SK-N-SH (cell line): ENCODE data around the gene GBX2. TPM values are rescaled to one million over a fixed set of nuclear protein-coding genes. Genes with fewer than 3 reads are reported as not detected.

Experiments used
- CTCF ChIA-PET: fragments of 300-600, 350-600 bp; formaldehyde crosslinking; extraction: SDS; loops from one replicate; lab custom pipeline; 2021; lab: Yijun Ruan, JAX
- POLR2A ChIA-PET: fragments of 350-600 bp; sonication (Branson Sonifier 250); formaldehyde crosslinking; extraction: SDS; loops from one replicate; lab custom pipeline; 2020; ENCODE audit warnings: antibody characterized with exemption, inconsistent platforms; lab: Yijun Ruan, JAX
- DNase-seq: peaks from one replicate; pipeline ENCODE4 v3.0.0; 2012
- H2AFZ ChIP-seq: fragments of 200-600 bp; sonication (generic); 2 replicates; pipeline ENCODE4 v1.8.1; 2016; ENCODE audit warnings: antibody characterized with exemption, mild to moderate bottlenecking, low read depth
- H3F3A ChIP-seq: fragments of 200-600 bp; sonication (generic); replicated peaks from 2 replicates; pipeline ENCODE3; 2016; ENCODE audit warnings: antibody characterized with exemption, mild to moderate bottlenecking; ENCODE audit not compliant: insufficient read depth
- H3K27ac ChIP-seq, 2 experiments: fragments of 200-500 bp in 1 of 2; fragments of 200-600 bp in 1 of 2; sonication (Bioruptor generic) in 1 of 2; sonication (generic), shearing (Covaris generic) in 1 of 2; 2 replicates each; pipeline versions ENCODE4 v1.5.1 to v1.6.1; 2014 to 2016; ENCODE audit warnings: low read depth in 2 of 2, inconsistent platforms in 1 of 2, low read length in 1 of 2, mild to moderate bottlenecking in 1 of 2, mixed read lengths in 1 of 2
- H3K27me3 ChIP-seq: fragments of 200-600 bp; sonication (generic), shearing (Covaris generic); 2 replicates; pipeline ENCODE4 v1.6.1; 2016; ENCODE audit warnings: mixed run types; ENCODE audit not compliant: insufficient read depth
- H3K36me3 ChIP-seq, 2 experiments: fragments of 200-500 bp in 1 of 2; fragments of 200-600 bp in 1 of 2; sonication (Bioruptor generic) in 1 of 2; sonication (generic) in 1 of 2; replicated peaks in 1 of 2; 2 replicates each; pipeline versions ENCODE3 to v1.5.1; 2014 to 2016; ENCODE audit warnings: low read length in 1 of 2, mild to moderate bottlenecking in 1 of 2; ENCODE audit not compliant: insufficient read depth in 2 of 2, control insufficient read depth in 1 of 2
- H3K4me1 ChIP-seq, 2 experiments: fragments of 200-500 bp in 1 of 2; fragments of 200-600 bp in 1 of 2; sonication (Bioruptor generic) in 1 of 2; sonication (generic), shearing (Covaris generic) in 1 of 2; 2 replicates each; pipeline versions ENCODE4 v1.5.1 to v1.6.1; 2014 to 2016; ENCODE audit warnings: low read depth in 1 of 2, low read length in 1 of 2, mixed run types in 1 of 2; ENCODE audit not compliant: insufficient read depth in 2 of 2, control insufficient read depth in 1 of 2
- H3K4me2 ChIP-seq: fragments of 200-600 bp; sonication (generic), shearing (Covaris generic); 2 replicates; pipeline ENCODE4 v1.6.1; 2017; ENCODE audit warnings: mixed run types
- H3K4me3 ChIP-seq, 2 experiments: fragments of 200-500 bp in 1 of 2; fragments of 200-600 bp in 1 of 2; sonication (Bioruptor generic) in 1 of 2; sonication (generic), shearing (Covaris generic) in 1 of 2; 2 replicates each; pipeline versions ENCODE4 v1.5.1 to v1.8.1; 2014 to 2016; ENCODE audit warnings: low read depth in 2 of 2, inconsistent platforms in 1 of 2, low read length in 1 of 2, mild to moderate bottlenecking in 1 of 2, mixed read lengths in 1 of 2, moderate library complexity in 1 of 2
- H3K79me2 ChIP-seq: fragments of 200-600 bp; sonication (generic); 2 replicates; pipeline ENCODE4 v1.8.1; 2017; ENCODE audit warnings: mild to moderate bottlenecking; ENCODE audit not compliant: insufficient read depth
- H3K9ac ChIP-seq: fragments of 200-600 bp; sonication (generic); 2 replicates; pipeline ENCODE4 v1.6.1; 2017; ENCODE audit warnings: mixed run types
- H3K9me2 ChIP-seq: fragments of 200-600 bp; sonication (generic); 2 replicates; pipeline ENCODE4 v1.6.1; 2017; ENCODE audit warnings: mixed run types
- H3K9me3 ChIP-seq: fragments of 200-600 bp; sonication (generic); 2 replicates; pipeline ENCODE4 v1.6.1; 2017; ENCODE audit warnings: mixed run types, mild to moderate bottlenecking, moderate library complexity
- H4K20me1 ChIP-seq: fragments of 200-600 bp; sonication (generic); 2 replicates; pipeline ENCODE4 v1.6.1; 2017; ENCODE audit warnings: mild to moderate bottlenecking, mixed run types; ENCODE audit not compliant: insufficient read depth
- ELF1 ChIP-seq: IDR thresholded peaks from 2 replicates; pipeline ENCODE4 v1.4.0; 2012
- EP300 ChIP-seq, 2 experiments: IDR thresholded peaks; 2 replicates each; pipeline versions ENCODE4 v1.4.0 to v1.6.1; 2012; ENCODE audit warnings: borderline replicate concordance in 1 of 2, low read depth in 1 of 2, low read length in 1 of 2
- FOXJ3 ChIP-seq: sonication (generic); formaldehyde crosslinking; IDR thresholded peaks from 2 replicates; pipeline ENCODE4 v1.5.1; 2020; ENCODE audit warnings: mild to moderate bottlenecking, missing genetic modification reagents
- FOXM1 ChIP-seq: IDR thresholded peaks from 2 replicates; pipeline ENCODE4 v1.4.0; 2012; ENCODE audit warnings: low read depth, mild to moderate bottlenecking
- GATA2 ChIP-seq: sonication (generic); formaldehyde crosslinking; IDR thresholded peaks from 2 replicates; pipeline ENCODE4 v1.5.0; 2020; ENCODE audit warnings: mild to moderate bottlenecking, missing genetic modification reagents
- NFIC ChIP-seq: IDR thresholded peaks from 2 replicates; pipeline ENCODE4 v1.4.0; 2012; ENCODE audit warnings: borderline replicate concordance
- NRF1 ChIP-seq: IDR thresholded peaks from 2 replicates; pipeline ENCODE4 v1.6.1; 2012; ENCODE audit warnings: low read depth, mild to moderate bottlenecking, low read length
- POLR2AphosphoS5 ChIP-seq: IDR thresholded peaks from 2 replicates; pipeline ENCODE4 v1.6.1; 2012; ENCODE audit warnings: low read depth, low read length
- RFX5 ChIP-seq: IDR thresholded peaks from 2 replicates; pipeline ENCODE4 v1.6.1; 2012; ENCODE audit warnings: mild to moderate bottlenecking, improper control_type of control experiment, low read length
- RXRA ChIP-seq: IDR thresholded peaks from 2 replicates; pipeline ENCODE4 v1.4.0; 2012; ENCODE audit warnings: low read depth, mild to moderate bottlenecking, borderline replicate concordance
- SIN3A ChIP-seq: IDR thresholded peaks from 2 replicates; pipeline ENCODE4 v1.6.1; 2012; ENCODE audit warnings: low read depth, mild to moderate bottlenecking, low read length, moderate library complexity, borderline replicate concordance
- TAF1 ChIP-seq: IDR thresholded peaks from 2 replicates; pipeline ENCODE4 v1.6.1; 2012; ENCODE audit warnings: low read depth, mild to moderate bottlenecking, low read length, moderate library complexity, borderline replicate concordance
- WGBS: methylation state at CpG from one replicate; pipeline ENCODE4 v1.1.6; 2017; ENCODE audit warnings: low lambda C conversion rate; 5-methylcytosine and 5-hydroxymethylcytosine counted together
- polyA plus RNA-seq, 3 experiments: library from polyadenylated mRNA; depleted of rRNA; stranded (reverse); fragments of >200 nt; gene quantifications; 2 replicates each; pipeline ENCODE4 v1.2.3, GENCODE V29; 2012
- TF ChIP-seq, protein P1 (sequence below): fragments of 150-350 bp; IDR thresholded peaks from 2 replicates; pipeline ENCODE4 v1.6.1; 2016; ENCODE audit warnings: mild to moderate bottlenecking, low read depth, low read length
- TF ChIP-seq, protein P2 (sequence below): IDR thresholded peaks from 2 replicates; pipeline ENCODE4 v1.4.0; 2012; ENCODE audit warnings: low read depth, borderline replicate concordance
- TF ChIP-seq, protein P3 (sequence below): fragments of 150-350 bp; IDR thresholded peaks from 2 replicates; pipeline ENCODE4 v1.6.1; 2017; ENCODE audit warnings: antibody characterized with exemption, low read length, low read depth, borderline replicate concordance
- TF ChIP-seq, protein P4 (sequence below): fragments of 200-600 bp; sonication (generic); IDR thresholded peaks from 2 replicates; pipeline ENCODE4 v1.6.1; 2017; ENCODE audit warnings: antibody characterized with exemption, mild to moderate bottlenecking, moderate library complexity

Gene GBX2
- polyA plus RNA-seq, 1 of the 3 experiments (the other 2 are of a cell fraction) = 0.16 TPM

DNA sequence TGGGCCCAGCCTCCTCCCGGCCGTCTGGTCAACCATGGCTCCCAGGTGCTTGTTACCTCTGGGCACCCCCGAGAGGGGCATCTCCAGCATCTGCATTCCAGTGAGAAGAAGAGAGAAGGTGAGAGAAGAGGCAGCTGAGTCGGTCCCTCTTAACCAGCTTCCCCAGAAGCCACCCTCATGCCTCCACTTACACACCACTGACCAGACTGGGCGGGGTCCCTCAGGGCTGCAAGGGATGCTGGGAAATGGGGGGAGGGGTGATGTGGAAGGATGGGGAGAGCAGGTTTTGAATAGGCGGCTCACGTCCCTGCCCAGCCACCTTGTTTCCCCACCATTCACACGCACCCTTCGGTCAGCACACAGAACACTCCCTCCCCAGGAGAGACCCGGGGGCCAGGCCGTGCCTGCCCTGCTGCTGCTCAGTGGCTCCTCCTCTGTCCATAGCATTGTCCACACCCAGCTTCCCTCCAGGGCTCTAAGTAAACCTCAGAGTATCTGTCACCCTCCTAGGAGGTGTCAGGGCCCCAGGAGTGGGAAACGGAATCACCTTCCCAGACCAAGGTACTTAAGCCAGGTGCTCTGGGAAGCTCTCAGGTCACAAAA is 34.7 kb downstream of the GBX2 start:
- Histone ChIP-seq H3K4me2 (no peak overlapping the region), H3K9ac (no peak overlapping the region), H3K36me3 (no peaks in the 10 kb centered on the region), H2AFZ (no peak overlapping the region), H3K4me1 (no peaks in the 10 kb centered on the region; a peak in 1 of 4 replicates), H3K27ac (no peak overlapping the region), H3K9me2 (no peaks in the 10 kb centered on the region), H3K9me3 (no peaks in the 10 kb centered on the region), H3F3A (no peaks in the 10 kb centered on the region), H3K27me3 (no peaks in the 10 kb centered on the region), H3K4me3 (no peak overlapping the region), H3K79me2 (no peaks in the 10 kb centered on the region), H4K20me1 (no peaks in the 10 kb centered on the region)
- no peak for DNase-seq
- ChIA-PET CTCF (interaction anchor here (1.2 kb wide), 1 partner anchor 9 kb away, joined by 3 read pairs; no protein-coding TSS in a partner anchor), POLR2A (no interaction called here)
- 93% methylated on average over 10 of the region's 12 CpGs for WGBS
- TF ChIP-seq SIN3A (no peak), GATA2 (CRISPR knock-in tag) (no peak), TAF1 (no peak), EP300 (IDR thresholded peaks at IDR 0.05; ENCODE audit: borderline replicate concordance in 1 of 2, low read depth in 1 of 2, low read length in 1 of 2) (no peak), POLR2AphosphoS5 (no peak), FOXM1 (no peak)
- TF ChIP-seq, protein P1, sequence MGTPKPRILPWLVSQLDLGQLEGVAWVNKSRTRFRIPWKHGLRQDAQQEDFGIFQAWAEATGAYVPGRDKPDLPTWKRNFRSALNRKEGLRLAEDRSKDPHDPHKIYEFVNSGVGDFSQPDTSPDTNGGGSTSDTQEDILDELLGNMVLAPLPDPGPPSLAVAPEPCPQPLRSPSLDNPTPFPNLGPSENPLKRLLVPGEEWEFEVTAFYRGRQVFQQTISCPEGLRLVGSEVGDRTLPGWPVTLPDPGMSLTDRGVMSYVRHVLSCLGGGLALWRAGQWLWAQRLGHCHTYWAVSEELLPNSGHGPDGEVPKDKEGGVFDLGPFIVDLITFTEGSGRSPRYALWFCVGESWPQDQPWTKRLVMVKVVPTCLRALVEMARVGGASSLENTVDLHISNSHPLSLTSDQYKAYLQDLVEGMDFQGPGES = no peak

DNA sequence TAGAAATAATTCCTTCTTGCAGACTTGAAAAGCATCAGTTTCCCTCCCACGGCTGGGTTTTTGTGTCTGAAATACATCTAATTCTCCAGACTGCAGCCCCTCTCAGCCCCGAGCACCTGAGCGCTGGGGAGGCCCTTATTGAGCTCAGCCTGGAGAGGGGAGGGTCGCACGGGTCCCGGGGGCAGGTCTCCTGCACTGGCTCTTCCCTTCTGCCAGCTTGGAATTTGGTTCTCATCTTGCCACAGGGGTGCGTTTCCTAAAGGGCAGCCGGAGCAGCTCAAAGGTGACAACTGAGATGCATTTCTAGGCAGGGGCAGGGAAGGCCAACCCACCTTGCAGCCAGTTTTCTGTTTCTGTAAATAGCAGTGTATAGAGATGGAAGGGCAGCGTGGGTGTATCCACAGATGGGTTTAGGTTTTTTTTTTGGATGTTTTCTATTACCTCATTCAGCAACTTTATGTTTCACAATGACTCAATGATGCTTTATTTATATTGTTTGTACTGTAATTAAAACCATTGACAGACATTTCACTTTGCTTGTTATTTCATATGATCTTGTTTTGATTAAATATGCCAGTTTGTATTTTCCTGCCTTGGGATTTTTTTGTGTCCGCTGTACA is 37.0 kb downstream of the GBX2 start:
- no peaks in the 10 kb centered on the region for H3K9me3 ChIP-seq
- H3K9ac ChIP-seq = no peak overlapping the region
- TF ChIP-seq ELF1 (no peak), FOXJ3 (CRISPR knock-in tag) (no peak), SIN3A (no peak), NFIC (no peak), NRF1 (no peak), RFX5 (no peak), RXRA (no peak)
- TF ChIP-seq, protein P2, sequence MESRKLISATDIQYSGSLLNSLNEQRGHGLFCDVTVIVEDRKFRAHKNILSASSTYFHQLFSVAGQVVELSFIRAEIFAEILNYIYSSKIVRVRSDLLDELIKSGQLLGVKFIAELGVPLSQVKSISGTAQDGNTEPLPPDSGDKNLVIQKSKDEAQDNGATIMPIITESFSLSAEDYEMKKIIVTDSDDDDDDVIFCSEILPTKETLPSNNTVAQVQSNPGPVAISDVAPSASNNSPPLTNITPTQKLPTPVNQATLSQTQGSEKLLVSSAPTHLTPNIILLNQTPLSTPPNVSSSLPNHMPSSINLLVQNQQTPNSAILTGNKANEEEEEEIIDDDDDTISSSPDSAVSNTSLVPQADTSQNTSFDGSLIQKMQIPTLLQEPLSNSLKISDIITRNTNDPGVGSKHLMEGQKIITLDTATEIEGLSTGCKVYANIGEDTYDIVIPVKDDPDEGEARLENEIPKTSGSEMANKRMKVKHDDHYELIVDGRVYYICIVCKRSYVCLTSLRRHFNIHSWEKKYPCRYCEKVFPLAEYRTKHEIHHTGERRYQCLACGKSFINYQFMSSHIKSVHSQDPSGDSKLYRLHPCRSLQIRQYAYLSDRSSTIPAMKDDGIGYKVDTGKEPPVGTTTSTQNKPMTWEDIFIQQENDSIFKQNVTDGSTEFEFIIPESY = no peak
- TF ChIP-seq, protein P3, sequence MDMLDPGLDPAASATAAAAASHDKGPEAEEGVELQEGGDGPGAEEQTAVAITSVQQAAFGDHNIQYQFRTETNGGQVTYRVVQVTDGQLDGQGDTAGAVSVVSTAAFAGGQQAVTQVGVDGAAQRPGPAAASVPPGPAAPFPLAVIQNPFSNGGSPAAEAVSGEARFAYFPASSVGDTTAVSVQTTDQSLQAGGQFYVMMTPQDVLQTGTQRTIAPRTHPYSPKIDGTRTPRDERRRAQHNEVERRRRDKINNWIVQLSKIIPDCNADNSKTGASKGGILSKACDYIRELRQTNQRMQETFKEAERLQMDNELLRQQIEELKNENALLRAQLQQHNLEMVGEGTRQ = no peak
- TF ChIP-seq, protein P4, sequence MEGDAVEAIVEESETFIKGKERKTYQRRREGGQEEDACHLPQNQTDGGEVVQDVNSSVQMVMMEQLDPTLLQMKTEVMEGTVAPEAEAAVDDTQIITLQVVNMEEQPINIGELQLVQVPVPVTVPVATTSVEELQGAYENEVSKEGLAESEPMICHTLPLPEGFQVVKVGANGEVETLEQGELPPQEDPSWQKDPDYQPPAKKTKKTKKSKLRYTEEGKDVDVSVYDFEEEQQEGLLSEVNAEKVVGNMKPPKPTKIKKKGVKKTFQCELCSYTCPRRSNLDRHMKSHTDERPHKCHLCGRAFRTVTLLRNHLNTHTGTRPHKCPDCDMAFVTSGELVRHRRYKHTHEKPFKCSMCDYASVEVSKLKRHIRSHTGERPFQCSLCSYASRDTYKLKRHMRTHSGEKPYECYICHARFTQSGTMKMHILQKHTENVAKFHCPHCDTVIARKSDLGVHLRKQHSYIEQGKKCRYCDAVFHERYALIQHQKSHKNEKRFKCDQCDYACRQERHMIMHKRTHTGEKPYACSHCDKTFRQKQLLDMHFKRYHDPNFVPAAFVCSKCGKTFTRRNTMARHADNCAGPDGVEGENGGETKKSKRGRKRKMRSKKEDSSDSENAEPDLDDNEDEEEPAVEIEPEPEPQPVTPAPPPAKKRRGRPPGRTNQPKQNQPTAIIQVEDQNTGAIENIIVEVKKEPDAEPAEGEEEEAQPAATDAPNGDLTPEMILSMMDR = no peak

More for the DNA sequence above, 37.0 kb downstream of the GBX2 start:
- Histone ChIP-seq H3K4me1 (no peaks in the 10 kb centered on the region; a peak in 1 of 4 replicates), H3F3A (no peaks in the 10 kb centered on the region), H3K4me2 (no peak overlapping the region), H3K79me2 (no peaks in the 10 kb centered on the region), H3K4me3 (0 out of 4 replicates have a peak overlapping the region, but pooled peaks of 1 of the 2 experiments have one; percentile 13), H4K20me1 (no peaks in the 10 kb centered on the region), H3K27me3 (no peaks in the 10 kb centered on the region), H3K36me3 (no peaks in the 10 kb centered on the region), H3K27ac (no peak overlapping the region), H2AFZ (no peak overlapping the region), H3K9me2 (no peaks in the 10 kb centered on the region)
- ChIA-PET CTCF (interaction anchor here (0.6 to 0.7 kb wide), 2 partner anchors 12 kb away, joined by 3 read pairs; no protein-coding TSS in a partner anchor), POLR2A (no interaction called here)
- WGBS = 92% methylated on average over 10 of the region's 10 CpGs
- no peak for DNase-seq
